Superior temporal gyrus (tissue), 1 donor: Measurements from ENCODE around the gene PRKN.

Experiments used
- DNase-seq: peaks from one replicate; pipeline ENCODE4 v3.0.0-alpha.2; 2016; ENCODE audit errors: extremely low spot score

The PRKN gene

GRCh38 chr6:161395716-161396231 is 1331.8 kb downstream of the PRKN start:
- DNase-seq = no peak

- DNase-seq = no peak
Measured at GRCh38 chr6:161394437-161394836, 1333.1 kb downstream of the PRKN start.

GRCh38 chr6:161393839-161394364 is 1333.7 kb downstream of the PRKN start:
- peak; percentile 94 for DNase-seq

GRCh38 chr6:161393292-161393691 is 1334.3 kb downstream of the PRKN start:
- no peak for DNase-seq

GRCh38 chr6:161389756-161390155 is 1337.8 kb downstream of the PRKN start:
- DNase-seq = no peak

GRCh38 chr6:161383951-161384350 is 1343.6 kb downstream of the PRKN start:
- DNase-seq = no peak

GRCh38 chr6:161379834-161380582 is 1347.6 kb downstream of the PRKN start:
- DNase-seq = no peak

- no peak for DNase-seq
Measured at GRCh38 chr6:161378115-161378514, 1349.5 kb downstream of the PRKN start.

- no peak for DNase-seq
Measured at GRCh38 chr6:161377116-161377515, 1350.5 kb downstream of the PRKN start.

GRCh38 chr6:161376367-161376766 is 1351.2 kb downstream of the PRKN start:
- DNase-seq = no peak

GRCh38 chr6:161374971-161375873 is 1352.3 kb downstream of the PRKN start:
- peak; percentile 66 for DNase-seq

GRCh38 chr6:161373905-161374451 is 1353.6 kb downstream of the PRKN start:
- peak; percentile 95 for DNase-seq

- DNase-seq = no peak
Measured at GRCh38 chr6:161372422-161372793, 1355.2 kb downstream of the PRKN start.

- DNase-seq = peak; percentile 85
Measured at GRCh38 chr6:161370880-161371279, 1356.7 kb downstream of the PRKN start.

- DNase-seq = no peak
Measured at GRCh38 chr6:161369339-161369738, 1358.2 kb downstream of the PRKN start.

GRCh38 chr6:161368514-161368913 is 1359.1 kb downstream of the PRKN start:
- no peak for DNase-seq

- DNase-seq = no peak
Measured at GRCh38 chr6:161367472-161367871, 1360.1 kb downstream of the PRKN start.

- DNase-seq = no peak
Measured at GRCh38 chr6:161366301-161366923, 1361.2 kb downstream of the PRKN start.

- DNase-seq = no peak
Measured at GRCh38 chr6:161365633-161366032, 1361.9 kb downstream of the PRKN start.

GRCh38 chr6:161363286-161363685 is 1364.3 kb downstream of the PRKN start:
- no peak for DNase-seq

- no peak for DNase-seq
Measured at GRCh38 chr6:161362266-161362665, 1365.3 kb downstream of the PRKN start.

GRCh38 chr6:161361529-161361928 is 1366.0 kb downstream of the PRKN start:
- DNase-seq = no peak
